Activated B cell treated with CpG ODN at 0.5 μM for 24 hours (primary cell): ENCODE measurements around the gene CROT. TPM values are rescaled to one million over a fixed set of nuclear protein-coding genes. Genes with fewer than 3 reads are reported as not detected.
"Not testable (repeated sequence)": the region's sequence is repeated elsewhere in the genome, so short reads cannot be mapped to it uniquely, and the experiment has no call there.

Experiments
- ATAC-seq: fragments of 200-7000 bp; cut with Tn5 transposase; one replicate; pipeline ENCODE4 v1.10.0; 2021; ENCODE audit warnings: low read depth, mild to moderate bottlenecking, moderate library complexity
- CTCF ChIA-PET: fragments of 350-600 bp; sonication (Branson Sonifier 250); formaldehyde crosslinking; loops from one replicate; lab custom pipeline; 2021; ENCODE audit warnings: antibody characterized with exemption; lab: Charles Lee
- POLR2A ChIA-PET: fragments of 350-600 bp; sonication (Branson Sonifier 250); formaldehyde crosslinking; loops from one replicate; lab custom pipeline; 2021; ENCODE audit warnings: antibody characterized with exemption; lab: Charles Lee
- DNase-seq: peaks from one replicate; pipeline ENCODE4 v3.0.0; 2022
- H3K27ac Mint-ChIP-seq: one replicate; pipeline ENCODE4 v1.8.0; 2020; ENCODE audit warnings: mixed read lengths
- H3K27me3 Mint-ChIP-seq: one replicate; pipeline ENCODE4 v1.8.0; 2021; ENCODE audit warnings: mixed read lengths
- H3K36me3 Mint-ChIP-seq: one replicate; pipeline ENCODE4 v1.8.0; 2021; ENCODE audit warnings: low read depth, mixed read lengths
- H3K4me1 Mint-ChIP-seq: one replicate; pipeline ENCODE4 v1.8.0; 2021; ENCODE audit warnings: mixed read lengths
- H3K4me3 Mint-ChIP-seq: one replicate; pipeline ENCODE4 v1.8.0; 2020; ENCODE audit warnings: mild to moderate bottlenecking, mixed read lengths
- H3K9me3 Mint-ChIP-seq: one replicate; pipeline ENCODE4 v1.8.0; 2020; ENCODE audit warnings: mixed read lengths
- CTCF ChIP-seq: fragments of 200-600 bp; IDR thresholded peaks from one replicate; pipeline ENCODE4 v1.8.0; 2022; ENCODE audit warnings: antibody characterized with exemption, mild to moderate bottlenecking
- intact Hi-C: fragments of 100-400 bp; cut with micrococcal nuclease; formaldehyde crosslinking; loops from one replicate; pipeline ENCODE4 v1.15.1; 2024
- total RNA-seq: library from RNA; stranded (reverse); gene quantifications from 2 replicates; pipeline ENCODE4 v1.2.3, GENCODE V29; 2022

The CROT gene
- total RNA-seq, 1 donor from 2014 or later, result 9.2 TPM

- no peak overlapping the region for H3K4me3 Mint-ChIP-seq
- no peak for TF ChIP-seq CTCF
- intact Hi-C loops, result no loop called here
- ChIA-PET CTCF (interaction anchor here (4.8 kb wide), 1 partner anchor 100 kb away, joined by 42 read pairs; no protein-coding TSS in a partner anchor), POLR2A (no interaction called here)
- peaks cover 8% of the 10 kb centered on the region for H3K4me1 Mint-ChIP-seq
- no peak for DNase-seq
- no peak for ATAC-seq
- no peaks in the 10 kb centered on the region for H3K36me3 Mint-ChIP-seq
- H3K27ac Mint-ChIP-seq, result no peak overlapping the region
- H3K9me3 Mint-ChIP-seq, result no peaks in the 10 kb centered on the region
- no peaks in the 10 kb centered on the region for H3K27me3 Mint-ChIP-seq
Observed at GRCh38 chr7:87316097-87316700, 29.3 kb upstream of the CROT start.

GRCh38 chr7:87316846-87317552 is 28.5 kb upstream of the CROT start:
- TF ChIP-seq CTCF, result no peak
- no peaks in the 10 kb centered on the region for H3K27me3 Mint-ChIP-seq
- H3K27ac Mint-ChIP-seq, result no peak overlapping the region
- no peaks in the 10 kb centered on the region for H3K9me3 Mint-ChIP-seq
- H3K4me3 Mint-ChIP-seq, result no peak overlapping the region
- DNase-seq, result no peak
- POLR2A ChIA-PET, result no interaction called here
- intact Hi-C loops, result no loop called here
- CTCF ChIA-PET, result interaction anchor here (4.8 kb wide), 1 partner anchor 99 kb away, joined by 42 read pairs; no protein-coding TSS in a partner anchor
- peaks cover 8% of the 10 kb centered on the region for H3K4me1 Mint-ChIP-seq
- no peak for ATAC-seq
- H3K36me3 Mint-ChIP-seq, result no peaks in the 10 kb centered on the region

GRCh38 chr7:87317691-87318245 is 27.7 kb upstream of the CROT start:
- Mint-ChIP-seq H3K4me1 (peaks cover 8% of the 10 kb centered on the region), H3K27me3 (no peaks in the 10 kb centered on the region), H3K36me3 (no peaks in the 10 kb centered on the region), H3K9me3 (no peaks in the 10 kb centered on the region), H3K4me3 (no peak overlapping the region), H3K27ac (no peak overlapping the region)
- ATAC-seq, result no peak
- no peak for DNase-seq
- CTCF ChIA-PET, result interaction anchor here (4.8 kb wide), 1 partner anchor 98 kb away, joined by 42 read pairs; no protein-coding TSS in a partner anchor
- POLR2A ChIA-PET, result no interaction called here
- intact Hi-C loops, result no loop called here
- TF ChIP-seq CTCF, result no peak

GRCh38 chr7:87318741-87319140 is 26.7 kb upstream of the CROT start:
- Mint-ChIP-seq H3K27ac (no peak overlapping the region), H3K4me3 (no peak overlapping the region), H3K4me1 (peaks cover 8% of the 10 kb centered on the region), H3K9me3 (no peaks in the 10 kb centered on the region), H3K27me3 (no peaks in the 10 kb centered on the region), H3K36me3 (peaks cover 4% of the 10 kb centered on the region)
- DNase-seq (no peak), ATAC-seq (no peak)
- no peak for TF ChIP-seq CTCF
- intact Hi-C loops, result no loop called here
- ChIA-PET CTCF (interaction anchor here (1.7 kb wide), 1 partner anchor 100 kb away, joined by 5 read pairs; no protein-coding TSS in a partner anchor), POLR2A (no interaction called here)

- H3K4me1 Mint-ChIP-seq, ATAC-seq, intact Hi-C loops, H3K36me3 Mint-ChIP-seq, H3K27me3 Mint-ChIP-seq, H3K9me3 Mint-ChIP-seq, DNase-seq, POLR2A ChIA-PET: not testable (repeated sequence)
- CTCF ChIA-PET, result interaction anchor here (1.7 kb wide), 1 partner anchor 99 kb away, joined by 5 read pairs; no protein-coding TSS in a partner anchor
- peak overlapping the region; percentile 61 for H3K27ac Mint-ChIP-seq
- peak overlapping the region; percentile 64 for H3K4me3 Mint-ChIP-seq
Observed at GRCh38 chr7:87319154-87319581, 26.3 kb upstream of the CROT start.
